Measurements from ENCODE around the gene MTMR12. TPM values are rescaled to one million over a fixed set of nuclear protein-coding genes. Genes with fewer than 3 reads are reported as not detected.

Gene MTMR12
- total and polyA plus RNA-seq, 2 of the 4 experiments (the other 2 are of a cell fraction), result 11.1 to 21.3 TPM

- WGBS, 2 experiments (ENCODE audit: extremely low coverage in 2 of 2, insufficient read length in 1 of 2), result no CpG with 5 or more reads among the region's 4 CpGs
- Histone ChIP-seq H3K18ac (ENCODE audit: low read depth, low read length) (no peak overlapping the region), H4K5ac (ENCODE audit: low read depth, low read length) (no peak overlapping the region), H3K9me1 (ENCODE audit: insufficient read depth, low read length) (no peaks in the 10 kb centered on the region), H2AK5ac (ENCODE audit: low read depth, low read length) (no peak overlapping the region), H3K79me1 (ENCODE audit: low read depth in 1 of 2, low read length in 2 of 2) (no peaks in the 10 kb centered on the region), H3K23ac (ENCODE audit: low read depth, low read length) (no peak overlapping the region), H4K91ac (ENCODE audit: insufficient read depth, low read depth, low read length) (no peak overlapping the region), H3K4me1 (ENCODE audit: control insufficient read depth, insufficient read depth, low read length) (peaks cover 5% of the 10 kb centered on the region; the same call in 1 of the 2 replicates), H3K4me3 (ENCODE audit: insufficient read depth, low read depth, low read length) (no peak overlapping the region), H3K27me3 (ENCODE audit: control insufficient read depth, insufficient read depth, low read length) (no peaks in the 10 kb centered on the region), H3K36me3 (ENCODE audit: control insufficient read depth, insufficient read depth, low read length) (no peaks in the 10 kb centered on the region), H2BK5ac (ENCODE audit: low read depth, low read length, poor library complexity, severe bottlenecking) (no peak overlapping the region), H3K14ac (replicated peaks; ENCODE audit: low read depth, low read length) (no peak overlapping the region), H3K4me2 (ENCODE audit: low read depth, low read length) (no peak overlapping the region), H3K4ac (ENCODE audit: low read depth, low read length) (no peak overlapping the region), H3K27ac (ENCODE audit: insufficient read depth, low read length) (no peak overlapping the region), H3K9ac (ENCODE audit: low read depth, low read length) (no peak overlapping the region), H2AFZ (replicated peaks; ENCODE audit: low read length, poor library complexity) (no peak overlapping the region), H3K56ac (ENCODE audit: extremely low read depth, insufficient read depth, low read length) (no peak overlapping the region), H2BK120ac (ENCODE audit: low read depth, low read length) (no peak overlapping the region), H2BK15ac (ENCODE audit: low read depth, low read length) (no peak overlapping the region), H3K9me3 (ENCODE audit: control insufficient read depth, insufficient read depth, low read length) (peaks cover 10% of the 10 kb centered on the region), H2BK20ac (ENCODE audit: low read depth, low read length) (no peak overlapping the region), H4K20me1 (ENCODE audit: insufficient read depth, low read length) (no peaks in the 10 kb centered on the region), H2AK9ac (replicated peaks; ENCODE audit: low read depth, low read length, poor library complexity) (no peak overlapping the region), H4K8ac (ENCODE audit: low read depth in 2 of 2, low read length in 2 of 2) (no peak overlapping the region)
- dilution Hi-C loops (cut with HindIII; ENCODE audit: low sequenced_read_pairs, unreplicated experiment) (no loop called here), in situ Hi-C loops (cut with MboI; ENCODE audit: low sequenced_read_pairs) (no loop called here), intact Hi-C loops (cut with micrococcal nuclease) (loop anchor here (5.0 kb wide), 2 partner anchors 153 to 743 kb away; partner anchors contain the start of gene GOLPH3)
- no TSS peak for BruUV-seq (replicated peaks)
- no peak for ATAC-seq (ENCODE audit: low read depth)
- CTCF ChIA-PET, result no interaction called here
- TF ChIP-seq CHD1 (IDR thresholded peaks at IDR 0.05; ENCODE audit: low read depth, low read length) (no peak), BHLHE40 (IDR thresholded peaks at IDR 0.05; ENCODE audit: low read depth, low read length) (no peak), POLR2A (IDR thresholded peaks at IDR 0.05; ENCODE audit: low read depth, low read length) (no peak), CTCF (conservative IDR thresholded peaks at IDR 0.05; ENCODE audit: low read depth, low read length) (no peak), FOS (IDR thresholded peaks at IDR 0.05; ENCODE audit: low read depth, low read length) (no peak), SMC3 (IDR thresholded peaks at IDR 0.05; ENCODE audit: low read depth, low read length) (no peak), NFE2L2 (IDR thresholded peaks at IDR 0.05; ENCODE audit: low read depth, low read length) (no peak), ELK1 (IDR thresholded peaks at IDR 0.05; ENCODE audit: borderline replicate concordance, low read depth, low read length) (no peak)
- POLR2A ChIA-PET (ENCODE audit: unreplicated experiment), result interaction anchor here (0.7 kb wide), 1 partner anchor 179 kb away, joined by 5 read pairs; no protein-coding TSS in a partner anchor
- DNase-seq, result no peak
Observed at GRCh38 chr5:32325616-32326015, 12.9 kb upstream of the MTMR12 start.

Measured in IMR-90 (cell line).